ENCODE data around the gene OTUB2. TPM values are rescaled to one million over a fixed set of nuclear protein-coding genes. Genes with fewer than 3 reads are reported as not detected.

Gene OTUB2
- polyA plus RNA-seq, 1 of the 3 experiments (the other 2 are of a cell fraction): 1.4 TPM

GRCh38 chr14:94059998-94060397 lies 33.9 kb downstream of the OTUB2 start:
- Histone ChIP-seq H3K79me2 (ENCODE audit: insufficient read depth) (peaks cover 43% of the 10 kb centered on the region), H3K36me3 (replicated peaks in 1 of 2; ENCODE audit: control insufficient read depth in 1 of 2, insufficient read depth in 2 of 2, low read length in 1 of 2) (peaks cover 58 to 75% of the 10 kb centered on the region in 2 experiments), H3K9me2 (no peaks in the 10 kb centered on the region), H3K9ac (no peak overlapping the region), H3K4me3 (ENCODE audit: low read depth in 2 of 2, low read length in 1 of 2) (no peak overlapping the region), H2AFZ (ENCODE audit: low read depth) (no peak overlapping the region), H3K4me2 (no peak overlapping the region), H4K20me1 (ENCODE audit: insufficient read depth) (peaks cover 24% of the 10 kb centered on the region), H3K27ac (ENCODE audit: low read depth in 2 of 2, low read length in 1 of 2) (no peak overlapping the region), H3K27me3 (ENCODE audit: insufficient read depth) (no peaks in the 10 kb centered on the region), H3K9me3 (no peaks in the 10 kb centered on the region), H3K4me1 (ENCODE audit: control insufficient read depth in 1 of 2, insufficient read depth in 2 of 2, low read depth in 1 of 2, low read length in 1 of 2) (peaks cover 0 to 10% of the 10 kb centered on the region in 2 experiments; a peak in 2 of 4 replicates), H3F3A (replicated peaks; ENCODE audit: insufficient read depth) (no peaks in the 10 kb centered on the region)
- no peak for DNase-seq
- WGBS (ENCODE audit: low lambda C conversion rate): 79% methylated on average over 5 of the region's 5 CpGs
- POLR2A ChIA-PET: no interaction called here
- CTCF ChIA-PET: interaction anchor here (0.5 to 1.1 kb wide), 2 partner anchors 14 to 77 kb away, joined by 3 to 4 read pairs; no protein-coding TSS in a partner anchor
- TF ChIP-seq TCF12 (IDR thresholded peaks at IDR 0.05) (no peak), RCOR1 (IDR thresholded peaks at IDR 0.05; ENCODE audit: low read length) (no peak), POLR2AphosphoS5 (IDR thresholded peaks at IDR 0.05; ENCODE audit: low read depth, low read length) (no peak), YY1 (IDR thresholded peaks at IDR 0.05; ENCODE audit: low read depth) (no peak), SIN3A (IDR thresholded peaks at IDR 0.05; ENCODE audit: borderline replicate concordance, low read depth, low read length) (no peak), USF1 (IDR thresholded peaks at IDR 0.05; ENCODE audit: borderline replicate concordance, low read depth) (no peak), MAX (IDR thresholded peaks at IDR 0.05; ENCODE audit: low read depth) (no peak), USF2 (IDR thresholded peaks at IDR 0.05; ENCODE audit: borderline replicate concordance, low read depth, low read length) (no peak), NRF1 (IDR thresholded peaks at IDR 0.05; ENCODE audit: low read depth, low read length) (no peak), FOXM1 (IDR thresholded peaks at IDR 0.05; ENCODE audit: low read depth) (no peak), CTCF (IDR thresholded peaks at IDR 0.05) (no peak), IRF3 (IDR thresholded peaks at IDR 0.05; ENCODE audit: low read depth, low read length) (no peak), RAD21 (IDR thresholded peaks at IDR 0.05; ENCODE audit: low read length) (no peak), REST (IDR thresholded peaks at IDR 0.05; ENCODE audit: low read depth, low read length) (no peak), ZBTB33 (IDR thresholded peaks at IDR 0.05; ENCODE audit: borderline replicate concordance, low read depth) (no peak), TEAD4 (IDR thresholded peaks at IDR 0.05; ENCODE audit: borderline replicate concordance, insufficient read depth) (no peak), MXI1 (IDR thresholded peaks at IDR 0.05; ENCODE audit: low read depth, low read length) (no peak)
